GM18517 (cell line): ENCODE measurements around the gene ARHGAP22.

Experiments used
- ATAC-seq: cut with Tn5 transposase; IDR thresholded peaks from one replicate; pipeline ENCODE4 v1.9.1; 2021; ENCODE audit warnings: mild to moderate bottlenecking, moderate library complexity; ENCODE audit not compliant: unreplicated experiment

ARHGAP22 gene

DNA sequence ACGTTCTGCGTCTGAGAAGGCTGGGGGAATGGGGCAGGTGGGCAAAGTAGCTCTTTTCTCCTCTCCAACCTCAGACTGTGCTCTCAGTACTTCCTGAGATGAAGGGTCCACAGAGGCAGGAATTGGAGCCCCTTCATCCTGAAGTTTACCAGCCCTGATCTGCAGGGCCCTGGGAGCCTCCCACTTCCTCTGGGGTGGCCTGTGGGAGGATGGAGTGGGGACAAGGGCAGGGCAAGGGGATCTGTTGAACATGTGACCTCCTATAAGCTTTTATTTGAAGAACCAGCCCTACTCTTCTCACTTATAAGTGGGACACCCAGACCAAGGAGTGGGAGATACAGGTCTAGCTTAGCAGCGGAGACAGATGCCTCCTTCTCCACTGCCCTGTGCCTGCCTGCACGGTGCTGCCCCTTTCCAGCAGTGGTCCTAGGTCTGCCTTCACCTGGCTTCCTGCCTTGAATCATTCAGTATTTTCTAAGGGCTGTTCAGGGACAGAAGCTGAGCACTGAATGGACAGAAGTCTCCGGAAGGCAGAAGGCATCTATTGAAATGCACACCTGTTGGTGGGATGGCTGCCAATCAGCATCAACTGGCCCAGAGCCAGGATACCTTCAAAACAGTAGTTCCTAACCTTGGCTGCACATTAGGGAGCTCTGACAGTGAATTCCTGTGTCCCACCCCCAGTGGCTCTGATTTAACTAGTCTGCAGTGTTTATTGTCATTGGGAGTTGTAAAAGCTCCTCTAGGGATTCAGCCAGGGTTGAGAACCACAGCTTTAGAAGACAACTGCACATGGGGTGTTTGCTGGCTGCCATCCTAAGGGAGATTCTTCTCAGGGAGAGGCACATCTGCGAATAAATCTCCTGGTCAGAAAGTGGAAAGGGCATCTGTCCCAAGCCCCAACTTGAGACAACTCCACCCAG, 2.7 kb upstream of the ARHGAP22 start:
- no peak for ATAC-seq

DNA sequence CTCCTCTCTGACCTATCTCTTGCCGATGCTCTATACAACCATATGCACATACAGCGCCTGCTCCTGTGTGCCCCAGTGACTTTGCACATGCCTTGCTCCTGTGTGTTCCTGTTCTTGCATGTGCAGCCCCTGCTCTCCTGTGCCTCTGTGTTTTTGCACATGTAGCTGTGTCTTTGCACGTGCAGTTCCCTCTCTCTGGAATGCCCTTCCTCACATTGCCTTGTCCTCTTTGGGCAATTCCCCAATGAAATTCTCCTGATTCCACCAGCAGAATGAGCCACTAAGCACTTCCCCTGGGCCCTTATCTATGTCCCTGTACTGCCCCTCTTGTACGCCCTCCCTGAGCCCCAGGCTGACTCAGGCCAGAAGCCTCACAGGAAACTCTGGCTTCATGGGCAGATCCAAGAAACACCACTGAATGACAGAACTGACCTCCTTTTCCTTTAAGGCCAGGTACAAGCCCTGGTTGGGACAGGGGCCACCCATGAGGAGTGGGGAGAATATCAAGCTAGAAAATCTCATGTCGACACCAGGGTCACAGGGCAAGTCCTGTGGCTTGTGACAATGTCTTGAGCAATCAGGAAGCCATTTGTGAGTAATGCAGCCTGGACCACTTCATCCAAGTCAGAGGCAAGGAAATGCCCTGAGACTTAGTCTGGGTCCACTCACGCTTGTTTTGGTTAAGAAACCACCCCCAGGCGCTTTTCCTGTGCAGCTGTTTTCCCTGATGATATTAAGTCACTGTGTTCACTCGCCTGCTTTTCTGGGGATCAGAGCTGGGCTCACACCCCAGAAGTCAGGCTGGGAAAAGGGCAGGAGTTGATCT, 1.9 kb upstream of the ARHGAP22 start:
- no peak for ATAC-seq

DNA sequence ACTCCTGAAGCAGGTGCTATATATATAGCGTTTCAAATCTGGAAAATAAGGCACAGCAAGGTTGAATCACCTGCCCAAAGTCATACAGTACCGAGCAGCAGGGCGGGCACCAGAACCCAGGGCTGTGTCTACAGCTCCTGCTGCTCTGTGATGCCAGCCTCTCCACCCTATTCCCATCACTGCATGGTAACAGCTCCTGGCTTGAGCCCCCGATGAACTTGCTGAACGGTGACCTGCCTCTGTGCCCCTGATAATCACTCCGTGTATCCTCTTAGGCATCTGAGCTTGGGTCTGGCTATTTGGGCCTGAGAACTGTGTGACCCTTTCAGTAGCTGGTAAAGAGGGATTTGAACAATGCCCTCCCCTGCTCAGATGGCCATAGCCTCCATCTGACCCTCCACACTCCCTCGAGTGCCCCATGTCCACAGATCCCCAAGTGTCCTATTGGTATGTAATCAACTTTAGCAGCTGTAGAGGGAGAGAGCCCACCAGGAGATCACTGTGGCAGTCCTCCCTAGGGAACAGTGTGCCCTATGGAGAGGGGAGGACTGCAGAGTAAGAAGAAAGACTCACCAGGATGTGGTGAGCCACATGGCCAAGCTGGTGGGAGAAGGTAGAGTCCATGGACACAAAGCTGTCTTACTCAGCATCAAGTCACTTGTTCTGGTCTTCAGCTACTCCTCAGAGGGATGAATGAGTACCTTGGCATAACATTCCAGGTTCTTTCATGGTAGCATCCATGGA, 1.1 kb upstream of the ARHGAP22 start:
- no peak for ATAC-seq

GRCh38 chr10:48604039-48604990, 558 bp downstream of the ARHGAP22 start:
- ATAC-seq, result no peak

DNA sequence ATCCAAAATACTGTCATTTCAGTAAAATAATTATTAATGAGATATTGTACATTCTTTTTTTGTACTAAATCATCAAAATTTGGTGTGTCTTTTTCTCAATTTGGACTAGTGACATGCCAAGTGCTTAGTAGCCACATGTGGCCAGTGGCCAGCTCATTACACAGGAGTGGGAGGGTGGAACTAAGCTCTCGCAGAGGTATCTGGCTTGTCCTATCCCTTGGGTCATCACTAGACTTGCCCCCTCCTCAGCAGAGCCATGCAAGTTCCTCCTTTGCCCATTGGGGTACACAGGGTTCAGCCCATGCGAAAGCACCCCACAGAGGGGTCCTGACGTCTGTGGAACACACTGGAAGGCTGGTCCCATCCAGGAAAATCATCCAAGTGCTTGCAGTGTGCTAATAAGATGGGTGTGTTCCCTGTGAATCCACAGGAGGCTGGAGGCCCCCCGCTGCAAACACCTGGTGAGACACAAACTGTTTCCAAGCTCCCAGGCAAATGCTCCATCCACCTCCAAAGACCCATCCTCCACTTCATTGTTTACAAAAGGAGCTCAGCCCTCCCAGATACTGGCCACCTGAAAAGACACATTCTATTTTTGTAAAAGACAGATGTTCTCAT, 1.3 kb downstream of the ARHGAP22 start:
- ATAC-seq, result no peak

GRCh38 chr10:48602401-48603135, 2.3 kb downstream of the ARHGAP22 start:
- ATAC-seq, result no peak

DNA sequence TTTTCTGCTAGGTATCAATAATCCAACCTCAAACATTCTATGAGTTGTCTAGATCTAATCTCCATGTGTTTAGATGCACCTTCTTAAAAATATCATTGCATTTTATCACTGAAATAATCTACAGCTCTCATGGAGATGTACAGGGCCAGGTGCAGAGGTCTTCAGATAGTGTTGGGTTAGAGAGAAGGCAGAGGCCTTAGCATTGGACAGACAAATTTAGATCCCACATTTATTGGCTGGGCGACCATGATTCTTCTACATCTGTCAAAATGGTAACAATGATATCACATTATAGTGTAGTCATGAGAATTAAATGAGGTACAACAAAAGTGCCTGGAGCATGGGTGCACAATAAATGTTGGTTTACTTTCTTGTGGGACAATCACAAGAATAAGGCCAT, 3.1 kb downstream of the ARHGAP22 start:
- ATAC-seq, result no peak

DNA sequence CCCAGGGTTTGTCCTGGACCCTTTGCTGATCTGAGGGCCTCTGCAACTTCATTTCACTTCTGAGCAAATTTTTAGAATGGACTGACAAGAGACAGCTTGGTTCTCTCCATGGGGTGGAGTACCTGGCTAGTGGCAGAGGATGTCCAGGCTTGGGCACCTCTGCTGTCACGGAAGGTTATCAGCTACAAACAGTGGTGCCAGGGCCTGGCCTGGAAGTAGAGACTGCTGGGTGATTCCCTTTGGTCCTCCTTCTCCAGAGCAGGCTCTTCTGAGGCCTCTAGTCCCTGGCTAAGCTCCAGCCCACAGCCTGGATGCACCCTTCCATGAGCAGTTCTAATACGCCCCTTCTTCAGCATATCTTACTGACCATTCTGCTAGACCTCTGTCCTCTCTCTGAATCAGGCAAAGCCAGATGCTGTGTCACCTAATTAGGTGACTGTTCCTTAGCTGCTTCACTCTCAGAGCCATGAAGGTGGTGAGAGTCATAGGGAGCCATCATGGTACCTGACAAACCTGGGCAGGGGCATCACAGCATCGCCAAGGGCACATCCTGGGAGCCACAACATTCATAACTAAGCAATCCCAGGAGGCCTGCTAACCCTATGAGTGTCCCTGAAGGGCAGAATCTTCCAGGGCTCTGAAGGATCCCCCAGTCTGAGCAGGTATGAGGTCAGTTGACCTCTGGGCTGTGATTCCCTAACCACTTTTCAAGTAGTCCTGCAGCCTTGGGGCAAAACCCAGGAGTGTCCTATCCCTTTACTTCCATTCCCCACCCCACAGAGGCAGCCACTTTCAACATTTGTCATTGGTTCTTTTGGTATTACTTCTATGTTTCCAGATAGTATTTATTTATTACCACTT, 4.0 kb downstream of the ARHGAP22 start:
- ATAC-seq, result no peak

GRCh38 chr10:48599830-48600134, 5.1 kb downstream of the ARHGAP22 start:
- ATAC-seq, result no peak

- no peak for ATAC-seq
These were observed 5.7 kb downstream of the ARHGAP22 start for GRCh38 chr10:48598936-48599829.

GRCh38 chr10:48598243-48598935, 6.5 kb downstream of the ARHGAP22 start:
- ATAC-seq, result no peak

- no peak for ATAC-seq
These were observed 9.3 kb downstream of the ARHGAP22 start for GRCh38 chr10:48595539-48595932.

DNA sequence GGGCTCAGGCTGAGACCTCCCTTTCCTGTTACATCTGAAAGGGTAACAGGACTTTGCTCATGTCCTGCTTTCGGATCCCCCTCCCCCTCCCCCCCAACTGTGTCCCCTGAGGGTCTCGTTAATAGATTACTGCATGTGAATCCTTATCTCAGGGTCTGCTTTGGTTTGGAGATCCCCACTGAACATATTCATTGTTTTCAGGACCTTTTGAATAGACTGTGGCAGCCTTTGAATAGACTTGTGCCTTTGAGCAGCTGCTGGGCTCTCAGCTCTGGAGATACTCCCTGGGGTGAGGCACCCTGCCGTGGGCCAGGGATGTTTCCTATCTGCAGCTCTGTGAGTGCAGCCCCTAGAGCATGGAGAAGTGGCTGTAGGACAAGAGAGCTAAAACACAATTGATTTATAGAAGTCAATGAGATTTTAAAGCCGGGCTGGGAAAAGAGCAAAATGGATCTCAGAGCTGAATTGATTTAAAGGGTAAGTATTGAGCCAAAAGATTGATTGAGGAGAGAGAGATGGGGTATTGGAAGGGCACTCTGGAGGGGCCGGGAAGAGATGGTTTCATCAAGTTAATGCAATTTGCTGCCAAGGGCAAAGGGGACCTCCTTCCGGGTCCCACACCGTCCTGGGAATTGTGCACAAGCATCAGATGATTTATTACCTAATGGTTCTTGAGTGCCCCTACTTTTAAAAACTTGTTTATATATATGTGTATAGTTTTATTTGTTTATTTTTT, 9.9 kb downstream of the ARHGAP22 start:
- no peak for ATAC-seq

GRCh38 chr10:48594371-48594770, 10.5 kb downstream of the ARHGAP22 start:
- no peak for ATAC-seq

DNA sequence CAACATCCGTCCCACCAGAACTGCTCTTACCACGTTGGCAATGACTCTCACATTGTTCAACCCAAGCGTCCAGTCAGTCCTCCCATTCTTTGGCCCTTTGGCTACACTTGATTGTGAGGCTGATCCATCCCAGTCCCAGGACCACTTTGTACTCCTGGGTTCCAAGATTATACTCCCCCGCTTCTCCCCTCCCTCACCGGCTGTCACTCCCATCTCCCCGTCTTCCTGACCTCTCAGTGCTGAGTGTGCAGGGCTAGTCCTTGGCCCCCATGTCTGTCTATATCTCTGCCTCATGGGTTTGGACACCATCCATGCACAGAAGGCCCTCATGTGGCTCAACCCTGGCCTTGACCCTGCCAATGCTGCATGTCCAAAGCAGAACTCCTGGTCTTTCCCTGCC, 12.5 kb downstream of the ARHGAP22 start:
- ATAC-seq, result no peak

- no peak for ATAC-seq
These were observed 13.9 kb downstream of the ARHGAP22 start for GRCh38 chr10:48590945-48591344.
